IPS-18a (cell line): Measurements from ENCODE around the gene EIF2S1.

Experiments
- H3K27ac ChIP-seq: one replicate; pipeline ENCODE4 v1.5.1; 2013; ENCODE audit warnings: low read length
- H3K27me3 ChIP-seq: one replicate; pipeline ENCODE4 v1.6.1; 2013; ENCODE audit warnings: mild to moderate bottlenecking, low read length; ENCODE audit not compliant: control insufficient read depth, insufficient read depth
- H3K36me3 ChIP-seq: one replicate; pipeline ENCODE4 v1.6.1; 2013; ENCODE audit warnings: low read depth, low read length; ENCODE audit not compliant: control insufficient read depth
- H3K4me1 ChIP-seq: one replicate; pipeline ENCODE4 v1.6.1; 2013; ENCODE audit warnings: low read depth, low read length; ENCODE audit not compliant: control insufficient read depth
- H3K4me3 ChIP-seq: one replicate; pipeline ENCODE4 v1.5.1; 2013; ENCODE audit warnings: low read length
- H3K9ac ChIP-seq: one replicate; pipeline ENCODE4 v1.6.1; 2013; ENCODE audit warnings: mild to moderate bottlenecking, low read length, moderate library complexity
- H3K9me3 ChIP-seq: one replicate; pipeline ENCODE4 v1.6.1; 2013; ENCODE audit warnings: low read depth, low read length; ENCODE audit not compliant: control insufficient read depth

Gene EIF2S1

DNA sequence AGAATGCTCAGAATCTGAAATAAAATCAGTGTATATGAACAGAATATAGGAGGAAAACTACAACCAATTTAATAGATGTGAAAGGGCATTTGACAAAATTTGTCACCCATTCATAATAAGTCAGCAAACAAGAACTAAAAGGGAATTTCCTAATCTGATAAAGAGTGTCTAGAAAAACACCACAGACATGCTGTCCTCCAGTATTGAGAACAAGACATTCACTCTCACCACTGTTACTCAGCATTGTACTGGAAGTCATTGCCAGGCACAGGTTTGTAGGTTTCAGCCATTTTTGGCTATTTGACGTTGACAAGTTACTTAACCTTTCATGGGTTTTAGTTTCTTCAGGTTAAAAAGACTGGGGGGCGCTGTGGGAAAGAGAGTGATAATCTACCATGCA is 13.2 kb downstream of the EIF2S1 start:
- Histone ChIP-seq H3K4me3 (no peak overlapping the region), H3K27ac (no peak overlapping the region), H3K36me3 (peaks cover 80% of the 10 kb centered on the region), H3K27me3 (no peaks in the 10 kb centered on the region), H3K9me3 (no peaks in the 10 kb centered on the region), H3K4me1 (no peaks in the 10 kb centered on the region), H3K9ac (no peak overlapping the region)

DNA sequence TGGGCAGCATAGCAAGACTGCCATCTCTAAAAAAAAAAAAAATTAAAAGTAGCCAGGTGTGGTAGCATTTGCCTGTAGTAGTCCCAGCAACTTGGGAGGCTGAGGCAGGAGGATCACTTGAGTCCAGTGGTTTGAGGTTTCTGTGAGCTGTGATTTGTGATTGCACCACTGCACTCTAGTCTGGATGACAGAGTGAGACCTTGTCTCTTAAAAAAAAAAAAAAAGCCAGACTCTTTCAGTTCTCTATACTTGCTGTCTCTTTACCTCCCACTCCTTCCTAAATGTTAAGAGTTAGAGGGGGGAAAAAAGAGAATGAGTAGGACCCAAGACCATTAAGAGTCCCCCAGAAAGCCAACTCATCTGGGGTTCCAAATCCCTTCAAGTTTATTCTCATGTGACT is 17.8 kb downstream of the EIF2S1 start:
- Histone ChIP-seq H3K27ac (no peak overlapping the region), H3K27me3 (no peaks in the 10 kb centered on the region), H3K9ac (no peak overlapping the region), H3K9me3 (no peaks in the 10 kb centered on the region), H3K36me3 (peaks cover 96% of the 10 kb centered on the region), H3K4me1 (no peaks in the 10 kb centered on the region), H3K4me3 (no peak overlapping the region)

DNA sequence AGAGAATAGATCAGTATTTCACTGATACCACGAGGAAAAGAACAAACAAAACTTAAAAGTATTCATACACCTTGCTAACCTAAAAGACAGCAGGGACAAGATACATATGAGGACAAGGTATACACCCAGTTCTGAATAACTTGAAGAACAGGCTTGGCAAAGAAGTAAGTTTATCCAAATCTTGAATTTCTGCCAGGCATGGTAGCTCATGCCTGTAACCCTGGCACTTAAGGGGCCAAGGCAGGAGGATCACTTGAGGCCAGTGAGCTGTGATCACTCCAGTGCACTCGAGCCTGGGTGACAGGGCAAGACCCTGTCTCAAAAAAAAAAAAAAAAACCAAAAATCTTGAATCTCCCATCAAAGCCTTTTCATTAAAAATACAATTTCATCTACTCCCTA is 25.0 kb downstream of the EIF2S1 start:
- Histone ChIP-seq H3K36me3 (peaks cover 64% of the 10 kb centered on the region), H3K27ac (no peak overlapping the region), H3K9ac (no peak overlapping the region), H3K4me1 (no peaks in the 10 kb centered on the region), H3K9me3 (no peaks in the 10 kb centered on the region), H3K27me3 (no peaks in the 10 kb centered on the region), H3K4me3 (no peak overlapping the region)

DNA sequence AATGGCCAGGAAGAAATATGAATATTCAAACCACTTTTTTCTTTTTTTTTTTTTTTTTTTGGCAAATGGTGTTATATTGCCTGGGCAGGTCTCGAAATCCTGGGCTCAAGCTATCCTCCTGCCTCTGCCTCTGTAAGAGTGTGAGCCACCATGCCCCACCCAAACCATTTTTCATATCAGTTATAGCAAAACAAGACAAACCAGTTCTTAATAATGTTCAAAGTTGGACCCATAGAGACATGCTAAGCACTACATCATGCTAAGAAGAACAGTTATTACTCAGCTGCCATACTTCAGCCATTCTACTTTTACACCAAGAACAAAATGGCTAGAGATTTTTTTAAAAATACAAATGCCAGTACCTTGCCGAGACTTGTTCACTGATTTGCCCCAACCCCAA is 25.5 kb downstream of the EIF2S1 start:
- no peak overlapping the region for H3K9ac ChIP-seq
- H3K4me3 ChIP-seq, result no peak overlapping the region
- no peaks in the 10 kb centered on the region for H3K27me3 ChIP-seq
- no peaks in the 10 kb centered on the region for H3K4me1 ChIP-seq
- H3K36me3 ChIP-seq, result peaks cover 59% of the 10 kb centered on the region
- H3K27ac ChIP-seq, result no peak overlapping the region
- no peaks in the 10 kb centered on the region for H3K9me3 ChIP-seq

DNA sequence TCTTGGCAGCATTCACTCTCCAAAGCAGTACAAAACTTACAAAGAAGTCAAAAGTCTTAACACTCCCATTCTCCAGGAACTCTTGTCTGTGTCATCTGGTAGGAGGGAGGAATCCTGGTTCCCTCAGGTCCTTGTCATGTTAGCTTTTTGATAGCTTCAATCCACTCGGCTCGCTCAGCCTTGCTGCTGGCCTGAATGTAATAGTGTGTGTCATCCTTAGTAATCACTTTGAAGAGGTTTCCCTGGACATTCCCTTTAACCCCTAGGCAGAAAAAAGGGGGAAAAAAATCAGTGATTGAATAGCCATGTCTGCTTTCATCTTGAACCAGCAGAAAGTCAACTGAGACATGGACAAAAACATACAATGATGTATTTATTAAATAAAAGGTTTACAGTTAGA is 27.1 kb downstream of the EIF2S1 start:
- Histone ChIP-seq H3K36me3 (peaks cover 43% of the 10 kb centered on the region), H3K27ac (no peak overlapping the region), H3K4me3 (no peak overlapping the region), H3K9me3 (no peaks in the 10 kb centered on the region), H3K9ac (no peak overlapping the region), H3K4me1 (no peaks in the 10 kb centered on the region), H3K27me3 (no peaks in the 10 kb centered on the region)

DNA sequence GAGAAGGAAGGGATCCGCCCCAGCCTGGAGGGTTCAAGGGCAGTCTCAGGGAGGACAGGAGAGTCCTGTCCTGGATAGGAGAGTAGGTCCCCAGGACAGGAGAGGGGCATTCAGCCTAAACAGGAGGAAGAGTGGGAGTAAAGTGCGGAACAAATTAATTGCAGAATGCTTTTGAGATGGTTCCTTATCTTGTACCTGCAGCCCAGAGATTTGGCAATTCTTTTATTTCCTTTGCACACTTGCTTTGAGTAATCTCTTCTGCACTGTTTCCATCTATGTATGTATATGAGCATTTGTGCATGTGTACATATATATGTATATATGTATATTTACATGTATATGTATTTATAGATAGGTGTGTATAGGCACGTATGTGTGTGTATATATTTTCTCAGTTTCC is 29.1 kb downstream of the EIF2S1 start:
- no peaks in the 10 kb centered on the region for H3K27me3 ChIP-seq
- H3K4me3 ChIP-seq, result no peak overlapping the region
- H3K36me3 ChIP-seq, result peaks cover 23% of the 10 kb centered on the region
- no peak overlapping the region for H3K27ac ChIP-seq
- no peak overlapping the region for H3K9ac ChIP-seq
- H3K9me3 ChIP-seq, result no peaks in the 10 kb centered on the region
- H3K4me1 ChIP-seq, result no peaks in the 10 kb centered on the region

DNA sequence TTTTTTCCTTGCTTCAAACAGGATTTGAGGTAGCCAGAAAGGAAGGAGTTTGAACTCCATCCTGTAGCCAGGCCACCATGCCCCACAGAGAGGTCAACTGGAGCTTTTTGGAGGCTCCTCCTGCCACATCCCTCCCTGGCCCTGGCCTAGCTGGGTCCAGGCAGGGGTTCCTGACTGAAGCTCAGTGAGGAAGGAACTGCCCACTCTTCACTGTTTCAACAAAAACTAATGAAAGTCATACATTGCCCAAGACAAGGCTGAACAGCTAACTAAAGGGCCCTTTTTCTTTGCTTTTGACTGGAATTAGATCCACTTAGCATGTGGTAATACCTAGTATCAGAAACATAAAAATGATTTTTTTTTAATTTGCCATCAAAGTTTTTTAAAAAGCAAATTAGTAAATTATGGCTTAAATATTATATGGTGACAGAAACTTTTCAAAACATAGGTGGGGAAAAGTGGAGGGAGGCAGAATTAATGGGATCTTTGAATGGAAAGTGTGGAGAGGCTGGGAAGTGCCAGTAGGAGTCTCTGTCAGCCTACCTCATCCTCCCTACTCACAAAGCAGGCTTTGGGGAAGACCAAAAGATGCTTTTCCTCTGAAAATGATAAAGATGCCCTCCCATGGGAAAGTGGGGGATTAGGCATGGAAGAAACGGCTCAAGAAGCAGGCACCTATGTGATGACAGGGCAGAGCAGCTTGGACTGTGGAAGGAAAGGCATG is 29.8 kb downstream of the EIF2S1 start:
- Histone ChIP-seq H3K36me3 (peaks cover 16% of the 10 kb centered on the region), H3K9me3 (no peaks in the 10 kb centered on the region), H3K27me3 (no peaks in the 10 kb centered on the region), H3K27ac (no peak overlapping the region), H3K4me1 (no peaks in the 10 kb centered on the region), H3K9ac (no peak overlapping the region), H3K4me3 (no peak overlapping the region)

DNA sequence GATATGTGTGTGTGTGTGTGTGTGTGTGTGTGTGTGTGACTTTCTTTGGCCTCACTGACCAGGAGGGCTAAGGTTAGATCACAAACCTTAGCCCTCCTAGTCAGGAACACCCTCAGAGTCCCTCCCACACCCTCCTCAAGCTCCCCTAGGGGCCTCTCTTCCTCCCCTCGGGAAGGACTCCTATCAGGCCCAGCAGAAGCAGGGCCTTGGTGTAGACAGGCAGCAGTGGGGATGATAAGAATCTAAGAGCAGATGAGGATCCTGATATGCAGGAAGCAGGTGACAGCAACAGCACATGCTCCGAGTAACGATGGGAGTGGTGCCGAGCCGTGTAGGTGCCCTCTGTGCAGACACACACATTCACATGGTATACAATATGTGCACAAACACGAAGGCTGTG is 31.1 kb downstream of the EIF2S1 start:
- no peak overlapping the region for H3K4me3 ChIP-seq
- no peaks in the 10 kb centered on the region for H3K27me3 ChIP-seq
- H3K4me1 ChIP-seq, result no peaks in the 10 kb centered on the region
- H3K27ac ChIP-seq, result no peak overlapping the region
- peaks cover 3% of the 10 kb centered on the region for H3K36me3 ChIP-seq
- no peaks in the 10 kb centered on the region for H3K9me3 ChIP-seq
- H3K9ac ChIP-seq, result no peak overlapping the region

DNA sequence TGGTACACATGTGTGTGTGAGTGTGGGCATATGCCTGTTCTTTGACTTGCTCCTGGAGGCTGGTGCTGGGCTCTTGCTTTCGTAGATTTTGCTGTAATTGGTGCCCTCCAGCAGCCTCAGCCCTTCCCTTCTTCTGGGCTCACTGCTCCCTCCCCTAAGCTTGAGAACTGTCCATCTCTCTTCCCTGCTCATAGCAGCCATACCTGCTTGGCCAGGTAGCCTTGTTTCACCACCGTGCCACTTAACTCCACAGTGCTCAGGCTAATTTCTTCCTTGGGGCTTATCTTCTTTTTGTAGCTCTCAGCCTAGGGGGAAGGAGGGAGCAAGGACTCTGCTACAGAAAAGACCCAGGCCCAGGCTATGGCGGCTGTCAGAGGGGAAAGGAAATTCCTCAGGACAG is 32.0 kb downstream of the EIF2S1 start:
- Histone ChIP-seq H3K36me3 (no peaks in the 10 kb centered on the region), H3K27ac (no peak overlapping the region), H3K27me3 (no peaks in the 10 kb centered on the region), H3K9ac (no peak overlapping the region), H3K9me3 (no peaks in the 10 kb centered on the region), H3K4me3 (no peak overlapping the region), H3K4me1 (no peaks in the 10 kb centered on the region)

DNA sequence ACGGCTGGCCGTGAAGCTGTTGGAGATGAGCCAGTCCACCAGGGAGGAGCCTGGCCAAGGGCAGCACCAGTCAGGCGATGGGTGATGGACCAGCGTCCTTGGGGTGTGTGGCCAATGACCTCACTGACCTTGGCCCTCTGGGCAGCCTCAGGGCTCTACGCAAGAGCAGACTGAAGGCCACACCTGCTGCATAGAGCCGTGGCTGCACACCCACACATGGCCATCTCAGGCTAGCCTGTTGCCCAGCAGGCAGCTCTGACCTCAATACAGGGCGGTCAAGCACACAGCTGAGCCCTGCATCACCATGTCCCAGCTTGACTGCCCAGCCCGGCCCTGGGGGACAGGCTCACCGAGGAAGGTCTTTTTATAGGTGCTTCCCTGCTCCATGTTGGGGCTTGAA is 32.7 kb downstream of the EIF2S1 start:
- H3K9ac ChIP-seq, result no peak overlapping the region
- H3K27ac ChIP-seq, result no peak overlapping the region
- H3K27me3 ChIP-seq, result no peaks in the 10 kb centered on the region
- H3K36me3 ChIP-seq, result no peaks in the 10 kb centered on the region
- no peaks in the 10 kb centered on the region for H3K4me1 ChIP-seq
- no peaks in the 10 kb centered on the region for H3K9me3 ChIP-seq
- H3K4me3 ChIP-seq, result no peak overlapping the region

DNA sequence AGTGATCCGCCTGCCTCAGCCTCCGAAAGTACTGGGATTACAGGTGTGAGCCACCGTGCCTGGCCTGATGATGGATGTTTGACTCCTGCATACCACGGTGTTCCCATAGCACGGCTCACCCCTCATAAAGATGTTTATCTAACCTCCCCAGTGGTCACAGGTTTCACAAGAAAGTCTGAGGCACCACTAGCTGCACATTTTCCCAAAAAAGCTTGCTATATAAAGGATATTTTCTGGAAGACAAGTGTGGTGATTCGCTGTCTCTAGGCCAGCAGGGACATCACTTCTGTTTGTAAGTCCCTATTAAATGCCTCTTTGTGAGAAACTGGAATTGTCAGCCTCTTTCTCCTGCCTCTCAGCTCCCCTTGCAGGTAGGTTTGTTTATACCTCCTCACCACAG is 33.6 kb downstream of the EIF2S1 start:
- Histone ChIP-seq H3K9ac (no peak overlapping the region), H3K36me3 (no peaks in the 10 kb centered on the region), H3K4me3 (no peak overlapping the region), H3K4me1 (no peaks in the 10 kb centered on the region), H3K27ac (no peak overlapping the region), H3K27me3 (no peaks in the 10 kb centered on the region), H3K9me3 (no peaks in the 10 kb centered on the region)

DNA sequence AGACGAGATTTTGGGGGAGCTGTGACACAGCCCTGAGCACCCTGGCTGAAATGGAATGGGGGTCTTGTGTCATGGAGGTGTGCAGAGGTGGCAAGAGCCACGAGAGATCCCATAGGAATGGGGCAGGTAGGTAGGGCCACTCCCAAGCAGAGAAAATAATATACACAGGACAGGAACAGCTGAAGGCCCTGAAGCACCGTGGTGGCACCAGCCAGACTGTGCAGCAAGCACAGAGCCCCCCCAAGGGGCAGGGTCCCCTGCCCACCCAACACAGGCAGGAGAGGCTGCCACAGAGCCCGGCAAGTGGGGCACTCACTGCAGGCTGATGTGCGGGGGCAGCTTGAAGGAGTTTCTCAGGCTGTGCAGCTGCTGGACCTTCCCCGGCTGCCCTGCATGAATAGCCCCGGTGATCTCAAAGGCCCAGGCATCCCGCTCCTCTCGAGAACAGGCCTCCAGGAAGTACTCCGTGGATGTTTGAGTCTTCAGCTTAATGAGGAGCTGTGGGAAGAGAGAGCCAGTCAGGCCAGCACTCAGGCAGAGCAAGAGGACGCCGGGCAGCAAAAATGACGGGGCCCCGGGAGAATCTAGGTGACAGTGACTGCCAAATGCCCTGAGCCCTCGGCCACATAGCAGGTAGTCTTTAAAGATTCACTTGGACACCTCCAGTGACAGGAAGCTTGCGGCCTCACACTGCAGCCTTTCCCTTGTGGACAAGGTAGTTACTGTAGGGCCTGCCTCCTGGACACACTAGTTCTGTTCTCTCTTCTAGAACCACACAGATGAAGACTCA is 35.2 kb downstream of the EIF2S1 start:
- no peaks in the 10 kb centered on the region for H3K27me3 ChIP-seq
- no peak overlapping the region for H3K4me3 ChIP-seq
- no peaks in the 10 kb centered on the region for H3K4me1 ChIP-seq
- no peaks in the 10 kb centered on the region for H3K36me3 ChIP-seq
- no peaks in the 10 kb centered on the region for H3K9me3 ChIP-seq
- no peak overlapping the region for H3K9ac ChIP-seq
- H3K27ac ChIP-seq, result no peak overlapping the region
